AML-193 (cell line): Measurements from ENCODE around the gene GCNT4.
A peak's percentile ranks its signal among the peaks of the same experiment; 100 is the strongest.
"Not testable (repeated sequence)": the region's sequence is repeated elsewhere in the genome, so short reads cannot be mapped to it uniquely, and the experiment has no call there.

Experiments
- DNase-seq, 2 experiments: peaks; one replicate each; lab custom pipeline; 2025; lab: John Stamatoyannopoulos, UW

The GCNT4 gene

DNA sequence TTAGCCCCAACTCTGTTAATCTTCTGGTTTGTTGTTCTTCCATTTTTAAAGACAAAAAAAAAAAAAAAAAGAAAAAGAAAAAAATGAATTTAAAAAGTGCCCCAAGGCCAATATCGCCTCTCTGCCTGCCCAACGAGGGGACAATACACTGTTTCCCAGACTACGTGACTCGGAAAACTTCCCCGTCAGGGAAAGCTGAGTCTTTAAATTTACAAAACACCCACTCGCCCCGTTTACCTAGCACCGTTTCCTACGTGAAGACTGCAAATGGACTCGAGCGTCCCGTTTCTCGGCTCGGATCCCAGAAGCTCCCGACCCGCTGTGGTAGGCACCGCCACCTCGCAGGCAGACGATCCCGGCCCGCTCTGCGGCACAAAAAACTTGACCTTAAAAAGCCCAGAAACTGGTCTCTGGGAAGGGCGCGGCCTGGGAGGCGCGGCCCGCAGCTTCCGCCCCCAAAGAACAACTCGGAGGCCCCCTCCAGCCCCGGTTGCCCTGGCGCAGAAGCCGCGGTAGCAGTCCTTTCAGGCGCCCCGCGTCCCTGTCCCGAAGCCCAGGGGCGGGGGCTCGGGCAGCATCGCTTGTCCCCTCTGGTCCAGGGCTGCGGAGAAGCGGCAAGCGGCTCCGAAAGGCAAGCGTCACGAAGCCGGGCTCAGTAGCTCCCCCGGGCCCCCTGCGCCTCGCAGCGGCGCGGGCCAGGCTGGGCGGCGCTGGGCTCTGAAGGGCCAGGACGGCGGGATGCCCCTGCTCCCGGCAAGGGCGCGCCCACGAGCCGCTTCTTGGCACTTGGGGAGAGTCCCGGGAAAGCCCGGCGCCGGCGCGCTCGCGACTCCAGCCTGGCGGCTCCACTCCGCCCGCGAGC is at the start of gene GCNT4:
TSS of gene GCNT4 (minus strand) at position 367 of the 862 bp plus-strand sequence. CDS start 22,521 bp downstream, outside the sequence.
- DNase-seq: no peak

DNA sequence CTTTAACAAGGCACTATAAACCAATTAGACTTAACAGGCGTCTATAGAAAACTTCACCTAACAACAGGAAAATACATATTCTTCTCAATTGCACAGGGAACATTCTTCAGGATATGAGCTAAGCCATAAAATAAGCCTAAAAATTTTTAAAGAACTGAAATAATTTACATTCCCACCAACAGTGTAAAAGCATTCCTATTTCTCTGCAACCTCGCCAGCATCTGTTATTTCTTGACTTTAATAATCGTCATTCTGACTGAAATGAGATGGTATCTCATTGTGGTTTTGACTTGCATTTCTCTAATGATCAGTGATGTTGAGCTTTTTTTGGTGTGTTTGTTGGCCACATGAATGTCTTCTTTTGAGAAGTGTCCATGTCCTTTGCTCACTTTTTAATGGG is 43.6 kb upstream of the GCNT4 start:
- DNase-seq: not testable (repeated sequence)

- no peak for DNase-seq
Measured at GRCh38 chr5:75091597-75091996, 39.2 kb upstream of the GCNT4 start.

DNA sequence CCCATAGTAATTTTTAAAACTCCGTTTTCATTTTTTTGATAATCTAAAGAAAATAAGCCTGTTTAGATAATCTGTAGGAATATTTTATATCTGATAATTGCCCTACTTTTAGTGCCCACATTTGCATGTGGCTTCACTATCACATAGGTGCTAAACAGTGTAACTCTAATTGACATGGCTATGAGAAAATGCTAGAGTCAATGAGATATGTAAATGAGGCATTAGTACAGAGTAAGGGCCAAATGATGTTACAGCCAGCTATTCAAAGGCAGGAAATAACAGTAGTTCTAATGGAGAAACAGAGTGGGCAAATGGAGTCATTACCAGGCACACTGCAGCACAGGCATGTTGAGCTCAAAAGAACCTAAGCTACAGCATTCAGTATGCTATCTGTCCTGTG is 37.3 kb upstream of the GCNT4 start:
- DNase-seq: no peak

DNA sequence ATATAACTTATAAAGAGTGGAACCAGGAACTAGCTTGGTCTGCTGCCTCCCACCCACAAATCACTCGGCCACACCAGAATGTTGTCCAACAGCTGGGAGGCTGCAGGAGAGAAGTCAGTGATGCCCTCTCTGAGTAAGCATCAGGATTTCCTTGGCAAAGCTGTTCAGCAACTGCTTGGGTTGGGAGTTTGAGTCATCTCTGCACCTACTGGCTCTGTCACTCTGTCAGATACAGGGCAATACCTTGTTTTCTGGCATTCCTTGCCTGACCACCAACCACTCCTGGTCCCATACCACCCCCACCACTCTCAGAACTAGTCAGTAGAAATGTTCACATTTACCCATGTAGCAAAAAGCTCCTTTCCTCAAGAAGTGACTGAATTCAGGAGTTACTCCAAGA is 36.8 kb upstream of the GCNT4 start:
- no peak for DNase-seq

- DNase-seq: no peak
Measured at GRCh38 chr5:75088648-75089047, 36.3 kb upstream of the GCNT4 start.

- no peak for DNase-seq
Measured at GRCh38 chr5:75081510-75081909, 29.2 kb upstream of the GCNT4 start.

DNA sequence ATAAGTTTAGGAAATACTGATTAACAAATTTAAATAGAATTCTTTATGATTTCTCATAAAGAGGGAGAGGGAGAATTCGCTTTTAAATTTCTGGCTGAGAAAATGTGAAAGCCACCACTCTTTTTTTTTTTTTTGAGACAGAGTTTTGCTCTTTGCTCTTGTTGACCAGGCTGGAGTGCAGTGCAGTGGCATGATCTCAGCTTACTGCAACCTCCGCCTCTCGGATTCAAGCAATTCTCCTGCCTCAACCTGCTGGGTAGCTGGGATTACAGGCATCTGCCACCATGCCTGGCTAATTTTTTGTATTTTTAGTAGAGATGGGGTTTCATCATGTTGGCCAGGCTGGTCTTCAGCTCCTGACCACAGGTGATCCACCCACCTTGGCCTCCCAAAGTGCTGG is 27.0 kb upstream of the GCNT4 start:
- DNase-seq: not testable (repeated sequence)

GRCh38 chr5:75078027-75078426 is 25.7 kb upstream of the GCNT4 start:
- DNase-seq: no peak

- no peak for DNase-seq
Measured at GRCh38 chr5:75072061-75072460, 19.7 kb upstream of the GCNT4 start.

DNA sequence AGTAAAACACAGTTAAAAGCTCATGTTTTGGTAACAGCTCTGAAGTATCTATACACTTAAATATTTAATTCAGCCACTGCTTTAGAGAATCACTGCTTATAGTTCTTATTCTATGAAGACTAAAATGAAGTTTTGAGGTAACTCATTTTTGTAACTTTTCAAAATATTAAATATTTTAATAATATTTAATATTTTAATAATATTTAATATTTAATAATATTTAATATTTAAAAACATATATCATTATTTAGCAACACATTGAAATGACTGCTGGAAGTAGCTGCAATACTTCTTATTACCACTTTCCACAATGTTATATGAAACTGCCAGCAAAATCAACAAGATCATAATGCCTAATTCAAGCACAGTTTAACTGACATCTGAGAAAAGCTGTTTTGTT is 18.7 kb upstream of the GCNT4 start:
- no peak for DNase-seq

DNA sequence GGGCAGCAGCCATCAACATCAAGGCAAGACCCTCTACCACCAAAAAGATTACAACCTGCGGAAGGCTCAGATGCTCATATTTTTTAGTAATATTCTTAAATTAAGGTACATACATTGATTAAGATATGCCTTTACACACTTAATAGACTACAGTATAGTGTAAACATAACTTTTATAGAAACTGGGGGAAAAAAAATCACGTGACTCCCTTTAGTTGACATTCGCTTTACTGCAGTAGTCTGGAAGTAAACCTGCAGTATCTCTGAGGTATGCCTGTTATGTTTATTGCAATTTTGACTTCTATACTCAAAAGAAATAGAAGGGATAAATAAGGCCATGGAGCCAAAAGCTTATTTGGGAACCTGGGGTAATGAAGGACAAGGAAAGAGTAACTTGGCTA is 15.1 kb upstream of the GCNT4 start:
- no peak for DNase-seq

DNA sequence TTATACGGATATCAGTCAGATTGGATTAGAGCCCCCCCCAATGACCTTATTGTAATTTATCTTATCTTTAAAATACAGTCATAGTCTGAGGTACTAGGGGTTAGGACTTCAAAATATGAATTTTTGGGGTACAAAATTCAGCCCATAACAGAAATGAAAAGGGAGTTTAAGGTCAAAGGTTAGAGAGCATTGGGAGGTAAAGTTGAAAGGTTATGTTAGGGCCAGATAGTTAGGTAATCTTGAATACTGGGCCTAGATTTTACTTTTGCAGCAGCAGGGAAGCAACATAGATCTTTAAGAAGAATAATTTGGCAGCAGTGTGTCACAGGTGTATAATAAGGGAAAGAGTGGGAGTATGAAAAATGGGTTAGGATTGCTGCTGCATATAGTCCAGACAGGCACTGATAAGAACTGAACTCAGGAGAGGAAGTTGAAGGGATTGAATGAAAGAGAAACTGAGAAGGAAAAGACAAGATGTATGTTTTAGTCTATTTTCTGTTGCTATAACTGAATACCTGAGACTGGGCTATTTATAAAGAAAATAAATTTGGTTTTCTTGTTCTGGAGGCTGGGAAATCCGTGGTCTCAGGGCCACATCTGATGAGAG is 10.7 kb upstream of the GCNT4 start:
- no peak for DNase-seq

- peak; percentile 34 to 46 for DNase-seq
Measured at GRCh38 chr5:75059912-75060545, 7.7 kb upstream of the GCNT4 start.

GRCh38 chr5:75058986-75059535 is 6.7 kb upstream of the GCNT4 start:
- no peak for DNase-seq

GRCh38 chr5:75057561-75057960 is 5.2 kb upstream of the GCNT4 start:
- no peak for DNase-seq

GRCh38 chr5:75055727-75056144 is 3.4 kb upstream of the GCNT4 start:
- no peak for DNase-seq

GRCh38 chr5:75054134-75054930 is 2.0 kb upstream of the GCNT4 start:
- DNase-seq: no peak

- peak; percentile 23 to 28 for DNase-seq
Measured at GRCh38 chr5:75053304-75054133, 1.2 kb upstream of the GCNT4 start.

DNA sequence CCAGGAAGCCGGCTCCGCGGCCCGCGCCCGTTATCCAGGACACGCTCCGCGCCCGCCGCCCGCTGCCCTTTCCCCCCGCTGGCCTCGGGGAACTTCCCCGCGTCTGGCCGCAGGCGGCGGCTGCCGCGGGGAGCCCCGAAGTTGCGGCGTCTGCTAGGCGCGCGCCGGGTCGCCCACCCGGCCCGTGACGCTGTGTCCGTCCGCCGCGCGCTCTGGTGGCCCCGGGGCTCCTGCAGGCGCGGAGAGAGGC is 621 bp upstream of the GCNT4 start:
- no peak for DNase-seq

- no peak for DNase-seq
Measured at GRCh38 chr5:75051217-75051751, 1.1 kb downstream of the GCNT4 start.
